ENCODE data around the gene MILR1.
A peak's percentile ranks its signal among the peaks of the same experiment; 100 is the strongest.
"Not testable (repeated sequence)": the region's sequence is repeated elsewhere in the genome, so short reads cannot be mapped to it uniquely, and the experiment has no call there.

MILR1 gene

GRCh38 chr17:64411999-64412771 is 36.7 kb upstream of the MILR1 start:
- DNase-seq (ENCODE audit: extremely low spot score) = no peak
- POLR2A ChIA-PET = no interaction called here
- CTCF ChIA-PET = interaction anchor here (1.0 kb wide), 1 partner anchor 103 kb away, joined by 4 read pairs; no protein-coding TSS in a partner anchor
- TF ChIP-seq LEF1 (IDR thresholded peaks at IDR 0.05; ENCODE audit: borderline replicate concordance) (no peak), ARNT (IDR thresholded peaks at IDR 0.05) (no peak), SP1 (IDR thresholded peaks at IDR 0.05) (no peak), ZNF384 (IDR thresholded peaks at IDR 0.05) (no peak), CTBP1 (IDR thresholded peaks at IDR 0.05; ENCODE audit: borderline replicate concordance) (no peak), TARDBP (IDR thresholded peaks at IDR 0.05) (no peak), PKNOX1 (IDR thresholded peaks at IDR 0.05) (no peak), NFRKB (IDR thresholded peaks at IDR 0.05) (no peak), ELF4 (IDR thresholded peaks at IDR 0.05) (no peak), FOXA1 (IDR thresholded peaks at IDR 0.05) (no peak), HDGF (IDR thresholded peaks at IDR 0.05; ENCODE audit: borderline replicate concordance) (no peak), BHLHE40 (IDR thresholded peaks at IDR 0.05; ENCODE audit: borderline replicate concordance) (no peak), SUZ12 (IDR thresholded peaks at IDR 0.05) (no peak), L3MBTL2 (conservative IDR thresholded peaks at IDR 0.05) (no peak), FOXK2 (IDR thresholded peaks at IDR 0.05) (no peak), FOXM1 (IDR thresholded peaks at IDR 0.05; ENCODE audit: borderline replicate concordance) (no peak)

GRCh38 chr17:64412944-64413381 is 36.0 kb upstream of the MILR1 start:
- no peak for DNase-seq (ENCODE audit: extremely low spot score)
- ChIA-PET POLR2A (no interaction called here), CTCF (interaction anchor here (0.5 kb wide), 1 partner anchor 11 kb away, joined by 5 read pairs; no protein-coding TSS in a partner anchor)
- TF ChIP-seq ARNT (IDR thresholded peaks at IDR 0.05) = no peak
- TF ChIP-seq HDGF (IDR thresholded peaks at IDR 0.05; ENCODE audit: borderline replicate concordance) = no peak
- TF ChIP-seq L3MBTL2 (conservative IDR thresholded peaks at IDR 0.05) = no peak
- TF ChIP-seq ELF4 (IDR thresholded peaks at IDR 0.05) = no peak

DNA sequence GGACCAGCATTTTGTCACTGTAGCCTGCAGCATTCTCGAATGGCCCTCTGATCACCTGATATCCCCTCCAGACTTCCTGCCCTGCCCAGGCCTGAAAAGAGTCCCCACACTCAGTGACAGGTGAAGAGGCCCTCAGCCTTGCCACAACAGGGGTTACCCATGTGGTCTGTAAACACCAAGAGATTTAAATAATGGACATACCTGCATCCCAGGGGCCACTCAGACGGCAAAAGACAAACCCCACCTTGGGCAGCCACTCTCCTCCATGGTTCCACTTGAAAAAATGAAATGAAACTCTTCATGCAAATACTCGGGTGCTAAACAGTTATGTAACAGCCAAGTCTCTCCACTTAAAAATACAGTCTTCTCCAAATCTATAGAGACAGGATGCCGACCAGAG is 35.4 kb upstream of the MILR1 start:
- ChIA-PET CTCF (interaction anchor here (0.5 kb wide), 1 partner anchor 11 kb away, joined by 5 read pairs; no protein-coding TSS in a partner anchor), POLR2A (no interaction called here)
- no peak for TF ChIP-seq ARNT (IDR thresholded peaks at IDR 0.05)
- TF ChIP-seq NFRKB (IDR thresholded peaks at IDR 0.05) = no peak
- TF ChIP-seq BHLHE40 (IDR thresholded peaks at IDR 0.05; ENCODE audit: borderline replicate concordance) = no peak
- TF ChIP-seq FOXK2 (IDR thresholded peaks at IDR 0.05) = no peak
- no peak for TF ChIP-seq PKNOX1 (IDR thresholded peaks at IDR 0.05)
- no peak for TF ChIP-seq HDGF (IDR thresholded peaks at IDR 0.05; ENCODE audit: borderline replicate concordance)
- no peak for TF ChIP-seq TARDBP (IDR thresholded peaks at IDR 0.05)
- no peak for TF ChIP-seq LEF1 (IDR thresholded peaks at IDR 0.05; ENCODE audit: borderline replicate concordance)
- no peak for TF ChIP-seq CTBP1 (IDR thresholded peaks at IDR 0.05; ENCODE audit: borderline replicate concordance)
- no peak for TF ChIP-seq ELF4 (IDR thresholded peaks at IDR 0.05)
- no peak for TF ChIP-seq SP1 (IDR thresholded peaks at IDR 0.05)
- no peak for TF ChIP-seq SUZ12 (IDR thresholded peaks at IDR 0.05)
- no peak for TF ChIP-seq FOXM1 (IDR thresholded peaks at IDR 0.05; ENCODE audit: borderline replicate concordance)
- no peak for TF ChIP-seq ZNF384 (IDR thresholded peaks at IDR 0.05)
- TF ChIP-seq L3MBTL2 (conservative IDR thresholded peaks at IDR 0.05) = no peak
- no peak for TF ChIP-seq FOXA1 (IDR thresholded peaks at IDR 0.05)
- no peak for DNase-seq (ENCODE audit: extremely low spot score)

GRCh38 chr17:64418506-64419339 is 30.2 kb upstream of the MILR1 start:
- CTCF ChIA-PET = interaction anchor here (0.6 to 2.3 kb wide), 27 partner anchors 8 to 369 kb away, joined by 3 to 26 read pairs (median 4); partner anchors contain the start of gene CEP95
- peak; percentile 66 for DNase-seq (ENCODE audit: extremely low spot score)
- TF ChIP-seq SP1 (IDR thresholded peaks at IDR 0.05) = no peak
- TF ChIP-seq BHLHE40 (IDR thresholded peaks at IDR 0.05; ENCODE audit: borderline replicate concordance) = no peak
- no peak for TF ChIP-seq FOXK2 (IDR thresholded peaks at IDR 0.05)
- no peak for TF ChIP-seq CTBP1 (IDR thresholded peaks at IDR 0.05; ENCODE audit: borderline replicate concordance)
- TF ChIP-seq TARDBP (IDR thresholded peaks at IDR 0.05) = no peak
- TF ChIP-seq HDGF (IDR thresholded peaks at IDR 0.05; ENCODE audit: borderline replicate concordance) = no peak
- TF ChIP-seq ARNT (IDR thresholded peaks at IDR 0.05) = no peak
- no peak for TF ChIP-seq SUZ12 (IDR thresholded peaks at IDR 0.05)
- TF ChIP-seq PKNOX1 (IDR thresholded peaks at IDR 0.05) = peak; percentile 9; the same call in 1 of the 2 replicates
- peak; percentile 95 for TF ChIP-seq ZNF384 (IDR thresholded peaks at IDR 0.05)
- no peak for TF ChIP-seq NFRKB (IDR thresholded peaks at IDR 0.05)
- TF ChIP-seq L3MBTL2 (conservative IDR thresholded peaks at IDR 0.05) = no peak
- no peak for TF ChIP-seq LEF1 (IDR thresholded peaks at IDR 0.05; ENCODE audit: borderline replicate concordance)
- no peak for TF ChIP-seq ELF4 (IDR thresholded peaks at IDR 0.05)
- POLR2A ChIA-PET = interaction anchor here (3.0 kb wide), 1 partner anchor 87 kb away, joined by 26 read pairs; the partner anchor contains the start of genes CEP95 and DDX5

GRCh38 chr17:64420143-64420670 is 28.7 kb upstream of the MILR1 start:
- ChIA-PET POLR2A (interaction anchor here (0.7 to 3.0 kb wide), 3 partner anchors 77 to 274 kb away, joined by 3 to 26 read pairs (median 15); partner anchors contain the start of genes CEP95, DDX5 and POLG2), CTCF (interaction anchor here (0.6 to 2.3 kb wide), 24 partner anchors 9 to 353 kb away, joined by 3 to 26 read pairs (median 4); partner anchors contain the start of gene POLG2)
- TF ChIP-seq L3MBTL2 (conservative IDR thresholded peaks at IDR 0.05) = no peak
- no peak for TF ChIP-seq SP1 (IDR thresholded peaks at IDR 0.05)
- no peak for TF ChIP-seq BHLHE40 (IDR thresholded peaks at IDR 0.05; ENCODE audit: borderline replicate concordance)
- peak; percentile 45 for TF ChIP-seq PKNOX1 (IDR thresholded peaks at IDR 0.05)
- no peak for TF ChIP-seq HDGF (IDR thresholded peaks at IDR 0.05; ENCODE audit: borderline replicate concordance)
- TF ChIP-seq ZNF384 (IDR thresholded peaks at IDR 0.05) = no peak
- peak; percentile 68 for DNase-seq (ENCODE audit: extremely low spot score)

DNA sequence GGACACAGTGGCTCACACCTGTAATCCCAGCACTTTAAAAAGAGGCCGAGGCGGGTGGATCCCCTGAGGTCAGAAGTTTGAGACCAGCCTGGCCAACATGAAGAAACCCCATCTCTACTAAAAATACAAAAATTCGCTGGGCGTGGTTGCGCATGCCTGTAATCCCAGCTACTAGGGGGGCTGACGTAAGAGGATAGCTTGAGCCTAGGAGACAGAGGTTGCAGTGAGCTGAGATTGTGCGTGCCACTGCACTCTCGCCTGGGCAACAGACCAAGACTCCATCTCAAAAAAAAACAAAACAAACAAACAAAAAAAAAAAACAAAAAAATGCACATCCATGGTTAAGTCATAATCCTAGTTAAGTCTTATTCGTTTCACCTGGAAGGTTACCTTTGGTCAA is 26.8 kb upstream of the MILR1 start:
- CTCF ChIA-PET = interaction anchor here (0.7 to 2.3 kb wide), 6 partner anchors 70 to 227 kb away, joined by 3 to 16 read pairs (median 4); partner anchors contain the start of genes CEP95, DDX5 and POLG2
- DNase-seq (ENCODE audit: extremely low spot score); POLR2A ChIA-PET: not testable (repeated sequence)

All from HEK293T (cell line).